Chondrocyte (in vitro differentiated cells): Measurements from ENCODE around the gene SPEM2. TPM values are rescaled to one million over a fixed set of nuclear protein-coding genes. Genes with fewer than 3 reads are reported as not detected.

Source experiments
- DNase-seq: peaks from one replicate; pipeline ENCODE4 v3.0.0; 2021; ENCODE audit warnings: mixed read lengths, low spot score
- H3K27ac Mint-ChIP-seq: one replicate; pipeline ENCODE4 v1.8.0; 2021; ENCODE audit warnings: mild to moderate bottlenecking, moderate library complexity, mixed read lengths; ENCODE audit not compliant: unreplicated experiment
- H3K27me3 Mint-ChIP-seq: 2 replicates; pipeline ENCODE4 v1.8.0; 2021; ENCODE audit warnings: low read depth, mixed read lengths
- H3K36me3 Mint-ChIP-seq: 2 replicates; pipeline ENCODE4 v1.8.0; 2021; ENCODE audit warnings: low read depth, mixed read lengths
- H3K4me1 Mint-ChIP-seq: 2 replicates; pipeline ENCODE4 v1.8.0; 2021; ENCODE audit warnings: low read depth, mild to moderate bottlenecking, mixed read lengths
- H3K4me3 Mint-ChIP-seq: one replicate; pipeline ENCODE4 v1.8.0; 2021; ENCODE audit warnings: mild to moderate bottlenecking, moderate library complexity, mixed read lengths; ENCODE audit not compliant: unreplicated experiment
- H3K9me3 Mint-ChIP-seq: 2 replicates; pipeline ENCODE4 v1.8.0; 2021; ENCODE audit warnings: low read depth, mixed read lengths
- CTCF ChIP-seq: fragments of 200-600 bp; sonication (generic); IDR thresholded peaks from 2 replicates; pipeline ENCODE4 v1.5.0; 2021; ENCODE audit warnings: antibody characterized with exemption, mild to moderate bottlenecking, moderate library complexity
- total RNA-seq: library from RNA; stranded (reverse); gene quantifications from 3 replicates; pipeline ENCODE4 v1.2.1, GENCODE V29; 2021

The SPEM2 gene
- total RNA-seq, 1 donor from 2014 or later, result not detected

- no peak for TF ChIP-seq CTCF
- Mint-ChIP-seq H3K4me1 (peaks cover 19% of the 10 kb centered on the region), H3K27me3 (no peaks in the 10 kb centered on the region), H3K9me3 (no peaks in the 10 kb centered on the region), H3K36me3 (peaks cover 6% of the 10 kb centered on the region), H3K27ac (peak overlapping the region; percentile 52), H3K4me3 (no peak overlapping the region)
- no peak for DNase-seq
Measured at GRCh38 chr17:7459961-7460545, 34.6 kb downstream of the SPEM2 start.

GRCh38 chr17:7460850-7461660 is 35.6 kb downstream of the SPEM2 start:
- Mint-ChIP-seq H3K4me1 (peaks cover 14% of the 10 kb centered on the region), H3K9me3 (no peaks in the 10 kb centered on the region), H3K27me3 (no peaks in the 10 kb centered on the region), H3K27ac (no peak overlapping the region), H3K36me3 (peaks cover 8% of the 10 kb centered on the region), H3K4me3 (no peak overlapping the region)
- no peak for DNase-seq
- TF ChIP-seq CTCF, result no peak

GRCh38 chr17:7462474-7463371 is 37.3 kb downstream of the SPEM2 start:
- no peak overlapping the region for H3K27ac Mint-ChIP-seq
- no peak for DNase-seq
- no peaks in the 10 kb centered on the region for H3K27me3 Mint-ChIP-seq
- H3K9me3 Mint-ChIP-seq, result no peaks in the 10 kb centered on the region
- no peak for TF ChIP-seq CTCF
- H3K4me1 Mint-ChIP-seq, result peaks cover 11% of the 10 kb centered on the region
- no peak overlapping the region for H3K4me3 Mint-ChIP-seq
- H3K36me3 Mint-ChIP-seq, result peaks cover 10% of the 10 kb centered on the region

GRCh38 chr17:7463372-7463846 is 38.0 kb downstream of the SPEM2 start:
- TF ChIP-seq CTCF, result no peak
- Mint-ChIP-seq H3K9me3 (no peaks in the 10 kb centered on the region), H3K36me3 (peaks cover 10% of the 10 kb centered on the region), H3K4me3 (no peak overlapping the region), H3K4me1 (peaks cover 11% of the 10 kb centered on the region), H3K27me3 (no peaks in the 10 kb centered on the region), H3K27ac (no peak overlapping the region)
- no peak for DNase-seq

GRCh38 chr17:7464081-7464480 is 38.7 kb downstream of the SPEM2 start:
- Mint-ChIP-seq H3K27me3 (no peaks in the 10 kb centered on the region), H3K4me1 (peaks cover 11% of the 10 kb centered on the region), H3K4me3 (no peak overlapping the region), H3K9me3 (no peaks in the 10 kb centered on the region), H3K27ac (no peak overlapping the region), H3K36me3 (peaks cover 10% of the 10 kb centered on the region)
- no peak for DNase-seq
- TF ChIP-seq CTCF, result no peak
